CD4-positive, alpha-beta T cell treated with Interleukin-4 for 4 hours (primary cell): ENCODE measurements around the gene TNIP1.
A peak's percentile ranks its signal among the peaks of the same experiment; 100 is the strongest.

Source experiments
- DNase-seq: peaks from one replicate; pipeline ENCODE4 v3.0.0-alpha.2; 2020

The TNIP1 gene

GRCh38 chr5:151037561-151038411 lies 43.0 kb downstream of the TNIP1 start:
- DNase-seq = no peak

DNA sequence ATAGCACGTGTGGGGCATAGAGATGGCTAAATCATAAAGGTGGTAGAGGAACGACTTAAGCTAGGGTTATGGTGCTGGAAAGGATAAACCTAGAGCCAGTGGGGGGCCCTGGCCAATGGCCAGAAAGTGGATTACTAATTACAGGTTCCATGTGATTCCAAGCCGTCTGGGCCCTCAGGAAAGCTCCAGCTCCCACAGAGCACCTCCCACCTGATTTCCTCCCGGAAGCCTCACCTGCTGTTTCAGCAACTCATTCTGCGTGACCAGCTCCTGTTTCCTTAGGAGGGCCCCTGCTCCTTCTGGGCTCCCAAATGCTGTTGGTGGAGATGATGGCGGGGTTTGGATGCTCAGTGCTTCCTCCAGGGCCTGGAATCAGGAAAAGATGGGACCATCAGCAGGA lies 44.3 kb downstream of the TNIP1 start:
- DNase-seq = no peak

DNA sequence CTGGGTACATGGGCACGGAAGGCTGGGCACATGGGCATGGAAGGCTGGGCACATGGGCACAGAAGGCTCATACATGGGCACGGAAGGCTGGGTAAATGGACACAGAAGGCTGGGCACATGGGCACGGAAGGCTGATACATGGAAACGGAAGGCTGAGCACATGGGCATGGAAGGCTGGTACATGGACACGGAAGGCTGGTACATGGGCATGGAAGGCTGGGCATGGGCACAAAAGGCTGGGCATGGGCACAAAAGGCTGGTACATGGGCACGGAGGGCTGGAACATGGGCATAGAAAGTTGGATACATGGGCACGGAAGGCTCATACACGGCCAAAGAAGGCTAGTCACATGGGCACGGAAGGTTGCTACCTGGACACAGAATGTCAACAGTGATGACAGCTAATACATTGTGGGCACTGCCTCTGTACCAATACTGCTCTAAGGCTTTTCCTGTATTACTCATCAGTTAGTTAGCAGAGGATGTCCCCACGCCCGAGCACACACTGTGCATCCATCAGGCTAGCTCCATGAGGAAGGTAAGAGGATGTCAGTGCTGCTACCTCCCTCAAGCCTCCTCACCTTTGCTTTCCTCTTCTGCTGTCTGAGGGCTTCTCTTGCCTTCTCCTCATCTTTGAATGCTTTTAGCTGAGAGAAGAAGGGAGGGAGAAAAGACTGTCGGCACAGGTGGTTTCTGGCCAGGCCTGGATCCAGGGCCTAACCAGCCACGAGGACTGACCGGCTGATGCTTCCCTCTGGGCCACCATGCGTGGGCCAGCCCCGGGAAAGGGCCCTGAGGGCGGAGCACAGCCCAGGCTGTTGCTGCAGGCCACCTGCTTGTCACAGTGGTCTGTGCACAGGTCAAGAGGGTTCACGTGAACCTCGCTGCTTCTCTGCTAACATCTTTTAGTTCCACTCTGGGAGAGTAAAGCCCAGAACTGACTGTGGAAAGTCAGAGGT lies 46.1 kb downstream of the TNIP1 start:
- DNase-seq = no peak

GRCh38 chr5:151033217-151033934 lies 47.5 kb downstream of the TNIP1 start:
- no peak for DNase-seq

DNA sequence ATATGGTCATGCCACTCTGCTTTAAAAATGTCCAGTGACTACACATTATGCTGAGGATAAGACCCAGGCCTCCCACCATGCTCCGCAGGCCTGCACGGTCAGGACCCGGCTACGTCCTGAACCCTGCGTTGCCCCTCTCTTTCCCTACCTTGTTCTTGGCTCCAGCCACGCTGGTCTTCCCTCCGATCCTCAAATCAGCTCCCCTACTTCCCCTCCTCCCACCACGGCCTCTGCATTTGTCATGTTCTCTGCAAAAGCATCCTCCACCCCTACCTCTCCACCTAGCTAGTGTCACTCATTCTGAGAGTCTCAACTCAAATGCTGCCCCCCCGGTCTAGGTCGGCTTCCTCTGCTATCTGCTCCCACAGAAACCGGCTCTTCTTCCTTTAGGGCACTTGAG lies 49.3 kb downstream of the TNIP1 start:
- no peak for DNase-seq

DNA sequence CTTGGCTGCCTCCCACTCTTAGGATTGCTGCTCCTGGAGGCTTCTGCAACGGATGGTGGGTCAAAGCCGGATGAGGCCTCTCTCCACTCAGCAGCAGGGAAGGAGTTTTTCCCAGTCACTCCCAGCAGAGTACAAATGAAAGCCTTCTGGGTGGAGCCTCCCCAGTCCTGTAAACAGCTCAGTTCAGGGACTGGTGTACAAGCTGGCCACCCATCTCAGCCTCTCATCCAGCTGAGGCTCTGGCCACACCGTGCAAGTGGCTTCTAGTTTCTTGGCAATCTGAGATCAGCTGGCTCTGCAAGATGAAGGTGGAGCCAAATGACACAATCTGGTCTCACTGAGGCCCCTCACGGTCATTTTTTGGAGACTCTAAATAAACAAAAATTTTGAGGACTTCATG lies 50.5 kb downstream of the TNIP1 start:
- no peak for DNase-seq

DNA sequence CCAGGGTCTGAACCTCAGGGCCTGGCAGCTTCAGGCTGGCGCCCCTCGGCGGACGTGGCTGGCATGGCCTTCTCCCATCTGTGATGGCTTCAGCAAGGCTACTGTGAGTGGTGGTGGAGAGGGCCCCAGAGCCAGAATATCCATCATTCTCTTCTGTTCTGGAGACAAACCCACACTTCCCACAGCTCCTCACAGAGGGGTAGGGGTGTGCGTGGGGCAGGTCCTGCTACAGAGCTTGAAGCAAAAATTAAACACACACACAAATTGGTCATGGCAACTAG lies 50.8 kb downstream of the TNIP1 start:
- DNase-seq = no peak

- no peak for DNase-seq
Measured at GRCh38 chr5:151029179-151030055, 51.4 kb downstream of the TNIP1 start.

GRCh38 chr5:151028717-151029116 lies 52.1 kb downstream of the TNIP1 start:
- no peak for DNase-seq

DNA sequence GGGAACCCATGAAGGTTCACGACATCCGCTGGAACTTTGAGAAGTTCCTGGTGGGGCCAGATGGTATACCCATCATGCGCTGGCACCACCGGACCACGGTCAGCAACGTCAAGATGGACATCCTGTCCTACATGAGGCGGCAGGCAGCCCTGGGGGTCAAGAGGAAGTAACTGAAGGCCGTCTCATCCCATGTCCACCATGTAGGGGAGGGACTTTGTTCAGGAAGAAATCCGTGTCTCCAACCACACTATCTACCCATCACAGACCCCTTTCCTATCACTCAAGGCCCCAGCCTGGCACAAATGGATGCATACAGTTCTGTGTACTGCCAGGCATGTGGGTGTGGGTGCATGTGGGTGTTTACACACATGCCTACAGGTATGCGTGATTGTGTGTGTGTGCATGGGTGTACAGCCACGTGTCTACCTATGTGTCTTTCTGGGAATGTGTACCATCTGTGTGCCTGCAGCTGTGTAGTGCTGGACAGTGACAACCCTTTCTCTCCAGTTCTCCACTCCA lies 52.8 kb downstream of the TNIP1 start:
- no peak for DNase-seq

GRCh38 chr5:151026679-151027078 lies 54.2 kb downstream of the TNIP1 start:
- no peak for DNase-seq

GRCh38 chr5:151026088-151026487 lies 54.7 kb downstream of the TNIP1 start:
- no peak for DNase-seq

DNA sequence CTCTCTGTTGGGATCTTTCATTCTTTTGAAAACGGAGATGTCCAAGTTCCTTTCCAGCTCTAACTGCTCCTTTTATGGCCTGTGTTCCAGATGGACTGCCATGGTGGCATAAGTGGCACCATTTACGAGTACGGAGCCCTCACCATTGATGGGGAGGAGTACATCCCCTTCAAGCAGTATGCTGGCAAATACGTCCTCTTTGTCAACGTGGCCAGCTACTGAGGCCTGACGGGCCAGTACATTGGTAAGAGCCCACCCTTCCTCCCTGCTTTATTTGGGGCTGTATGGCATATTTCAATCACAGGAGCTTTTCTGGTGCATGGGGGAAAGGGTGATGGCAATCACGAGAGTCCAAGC lies 55.6 kb downstream of the TNIP1 start:
- DNase-seq = no peak

- no peak for DNase-seq
Measured at GRCh38 chr5:151024440-151025249, 56.2 kb downstream of the TNIP1 start.

DNA sequence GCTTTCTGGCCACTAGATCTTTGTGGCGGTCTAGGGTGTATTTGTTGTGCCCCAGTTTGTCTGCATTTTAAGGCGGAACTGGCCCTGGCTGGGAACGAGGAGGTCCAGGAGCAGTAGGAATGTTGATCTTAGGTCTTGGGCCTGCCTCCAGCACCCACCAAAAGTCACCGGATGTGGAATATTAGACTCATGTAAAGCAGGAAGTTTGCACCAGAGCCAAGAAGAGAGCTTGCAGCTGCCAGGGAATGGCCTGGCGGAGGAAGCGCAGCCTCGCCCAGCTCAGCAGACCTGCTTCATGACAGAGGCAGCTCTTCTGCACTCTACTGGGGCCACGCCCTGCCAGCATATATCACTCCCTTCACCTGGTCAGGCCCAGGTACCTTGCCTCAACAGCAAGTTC lies 57.2 kb downstream of the TNIP1 start:
- DNase-seq = no peak

GRCh38 chr5:151023047-151023615 lies 57.7 kb downstream of the TNIP1 start:
- no peak for DNase-seq

DNA sequence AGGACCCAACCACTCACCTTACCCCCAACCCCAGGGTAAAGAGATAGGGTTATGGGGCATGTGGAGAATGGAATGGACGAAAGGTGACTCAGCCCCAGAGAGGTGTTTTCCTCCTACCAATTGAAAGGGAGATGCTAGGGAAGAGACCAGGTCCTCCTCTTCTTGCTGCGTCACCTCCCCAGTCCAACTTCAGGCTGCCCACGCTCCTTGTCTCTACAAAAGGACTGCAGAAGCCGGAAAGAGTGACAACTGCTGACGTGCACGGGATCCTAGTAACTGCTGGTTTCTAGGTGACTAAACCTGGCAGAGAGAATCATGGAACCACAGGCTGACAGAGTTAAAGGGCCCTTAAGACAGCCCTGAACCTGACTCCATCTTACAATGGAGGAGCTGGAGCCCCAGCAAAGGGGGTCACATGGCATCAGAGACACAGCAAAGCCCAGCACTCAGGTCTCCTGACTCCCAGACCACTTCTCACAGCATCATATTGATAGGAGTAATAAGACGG lies 58.3 kb downstream of the TNIP1 start:
- no peak for DNase-seq

GRCh38 chr5:151021746-151022145 lies 59.1 kb downstream of the TNIP1 start:
- DNase-seq = no peak

DNA sequence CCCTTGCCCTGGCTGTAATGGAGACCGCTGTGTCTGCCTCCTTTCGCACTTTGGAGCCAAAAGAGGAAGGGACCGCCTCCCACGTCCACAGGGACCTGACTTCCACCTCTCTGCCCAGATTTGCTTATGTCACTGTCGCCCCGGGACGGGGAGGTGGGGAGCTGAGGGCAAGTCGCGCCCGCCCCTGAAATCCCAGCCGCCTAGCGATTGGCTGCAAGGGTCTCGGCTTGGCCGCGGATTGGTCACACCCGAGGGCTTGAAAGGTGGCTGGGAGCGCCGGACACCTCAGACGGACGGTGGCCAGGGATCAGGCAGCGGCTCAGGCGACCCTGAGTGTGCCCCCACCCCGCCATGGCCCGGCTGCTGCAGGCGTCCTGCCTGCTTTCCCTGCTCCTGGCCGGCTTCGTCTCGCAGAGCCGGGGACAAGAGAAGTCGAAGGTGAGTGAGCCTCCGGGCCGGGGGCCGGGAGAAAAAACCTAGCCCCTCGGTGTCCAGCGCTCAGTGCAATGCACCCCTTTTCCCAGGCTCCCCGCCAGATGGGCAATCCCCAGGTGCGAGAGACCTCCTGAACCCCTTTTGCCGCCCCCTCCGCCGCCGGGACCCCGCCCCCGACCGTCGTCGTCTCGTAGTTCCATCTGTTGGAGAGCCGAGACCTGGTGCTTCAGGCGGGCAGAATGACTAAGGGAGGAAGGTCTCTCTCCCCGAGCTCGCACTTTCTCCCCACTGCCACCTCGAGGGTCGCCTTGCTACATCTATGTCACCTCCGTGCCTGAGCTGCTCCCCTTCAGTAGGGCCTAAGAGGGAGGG lies 60.3 kb downstream of the TNIP1 start, which contains the start of gene GPX3:
Gene GPX3, plus strand, starts transcription at position 288 of the 807 bp plus-strand sequence. Its CDS starts 64 bp downstream, at position 352.
- DNase-seq = peak; percentile 25

GRCh38 chr5:151019331-151019730 lies 61.5 kb downstream of the TNIP1 start:
- DNase-seq = no peak
